GM21515 (cell line): ENCODE results near the gene TTLL9.

Source experiments
- ATAC-seq: cut with Tn5 transposase; IDR thresholded peaks from one replicate; pipeline ENCODE4 v1.9.1; 2021; ENCODE audit not compliant: unreplicated experiment

Gene TTLL9

GRCh38 chr20:31836853-31837608, 33.4 kb upstream of the TTLL9 start:
- no peak for ATAC-seq

- ATAC-seq, result no peak
These were observed 32.5 kb upstream of the TTLL9 start for GRCh38 chr20:31837896-31838397.

GRCh38 chr20:31838646-31839292, 31.7 kb upstream of the TTLL9 start:
- ATAC-seq, result no peak

GRCh38 chr20:31839782-31840487, 30.5 kb upstream of the TTLL9 start:
- no peak for ATAC-seq

- ATAC-seq, result no peak
These were observed 29.3 kb upstream of the TTLL9 start for GRCh38 chr20:31840906-31841816.

GRCh38 chr20:31841928-31842327, 28.5 kb upstream of the TTLL9 start:
- no peak for ATAC-seq

GRCh38 chr20:31842471-31843157, 27.8 kb upstream of the TTLL9 start:
- ATAC-seq, result no peak

GRCh38 chr20:31843288-31843687, 27.1 kb upstream of the TTLL9 start:
- ATAC-seq, result no peak

GRCh38 chr20:31843881-31844280, 26.6 kb upstream of the TTLL9 start:
- no peak for ATAC-seq

GRCh38 chr20:31844737-31845299, 25.6 kb upstream of the TTLL9 start:
- no peak for ATAC-seq

GRCh38 chr20:31845300-31845863, 25.1 kb upstream of the TTLL9 start, which contains the start of gene FOXS1:
FOXS1 (minus strand) TSS chr20:31845604; CDS start chr20:31845542, 62 bp downstream.
- no peak for ATAC-seq

- ATAC-seq, result no peak
These were observed 23.7 kb upstream of the TTLL9 start for GRCh38 chr20:31846793-31847138.

- ATAC-seq, result no peak
These were observed 22.1 kb upstream of the TTLL9 start for GRCh38 chr20:31848088-31848999.

- no peak for ATAC-seq
These were observed 21.0 kb upstream of the TTLL9 start for GRCh38 chr20:31849306-31849930.

GRCh38 chr20:31851240-31851955, 19.0 kb upstream of the TTLL9 start:
- no peak for ATAC-seq

- ATAC-seq, result no peak
These were observed 17.0 kb upstream of the TTLL9 start for GRCh38 chr20:31853481-31853880.

GRCh38 chr20:31856516-31856915, 13.9 kb upstream of the TTLL9 start:
- no peak for ATAC-seq
